K562 (cell line): ENCODE measurements around the gene C1orf174. TPM values are rescaled to one million over a fixed set of nuclear protein-coding genes. Genes with fewer than 3 reads are reported as not detected.

Source experiments
- ATAC-seq: fragments of 200-7000 bp; cut with Tn5 transposase; 3 replicates; pipeline ENCODE4 v1.9.1; 2020; ENCODE audit warnings: moderate library complexity
- BruUV-seq: library from RNA; stranded (reverse); fragments of 400-500 nt; replicated peaks from 2 replicates; lab custom pipeline; 2021; lab: Mats Ljungman, UMichigan
- CTCF ChIA-PET: fragments of 300-600 bp; formaldehyde crosslinking; extraction: SDS; loops from one replicate; lab custom pipeline; 2021; ENCODE audit warnings: low intra/inter-chr PET ratio; lab: Yijun Ruan, JAX
- POLR2A ChIA-PET: fragments of 300-600, 350-650 bp; sonication (Branson Sonifier 250); formaldehyde crosslinking; extraction: SDS; loops from one replicate; lab custom pipeline; 2021; ENCODE audit warnings: antibody characterized with exemption, inconsistent platforms; lab: Yijun Ruan, JAX
- DNase-seq, 4 experiments: peaks; one replicate each; pipeline versions ENCODE4 v3.0.0 to v3.0.0-alpha.2; 2011 to 2018; ENCODE audit warnings: low spot score in 3 of 4, mixed read lengths in 3 of 4; ENCODE audit errors: extremely low read depth in 1 of 4
- FAIRE-seq: peaks from 2 replicates; lab custom pipeline; 2011; peaks lifted over from hg19 to GRCh38; lab: Jason Lieb, UNC
- H2AFZ ChIP-seq: 2 replicates; pipeline ENCODE4 v1.6.0; 2011; ENCODE audit warnings: low read depth, low read length, control low read depth, inconsistent platforms
- H3K27ac ChIP-seq: fragments of 200-600 bp; 3 replicates; pipeline ENCODE4 v1.8.0; 2011; ENCODE audit warnings: low read depth, mild to moderate bottlenecking, control low read depth, inconsistent platforms, low read length, moderate library complexity, mixed read lengths; ENCODE audit errors: extremely low read depth
- H3K27me3 ChIP-seq, 2 experiments: fragments of 300-600 bp in 1 of 2; 2 replicates in 1 of 2; 3 replicates in 1 of 2; pipeline versions ENCODE4 v1.6.0 to v1.8.0; 2011; ENCODE audit warnings: inconsistent platforms in 2 of 2, low read length in 2 of 2, mild to moderate bottlenecking in 1 of 2, mixed read lengths in 1 of 2, moderate library complexity in 1 of 2; ENCODE audit not compliant: control insufficient read depth in 2 of 2, insufficient read depth in 2 of 2
- H3K36me3 ChIP-seq: fragments of 300-600 bp; 3 replicates; pipeline ENCODE4 v1.8.0; 2011; ENCODE audit warnings: mild to moderate bottlenecking, low read length, inconsistent platforms; ENCODE audit not compliant: control insufficient read depth, insufficient read depth
- H3K4me1 ChIP-seq, 2 experiments: fragments of 200-600 bp in 1 of 2; replicated peaks in 1 of 2; 2 replicates in 1 of 2; 3 replicates in 1 of 2; pipeline versions ENCODE4 v1.5.1 to v1.8.0; 2011; ENCODE audit warnings: inconsistent platforms in 2 of 2, low read length in 2 of 2, mild to moderate bottlenecking in 1 of 2, mixed read lengths in 1 of 2, moderate library complexity in 1 of 2; ENCODE audit not compliant: control insufficient read depth in 2 of 2, insufficient read depth in 2 of 2
- H3K4me2 ChIP-seq: 2 replicates; pipeline ENCODE4 v1.6.1; 2011; ENCODE audit warnings: low read length, control low read depth, inconsistent platforms, mixed read lengths; ENCODE audit not compliant: insufficient read depth
- H3K4me3 ChIP-seq: fragments of 200-600 bp; sonication (generic), shearing (Covaris generic); 2 replicates; pipeline ENCODE4 v1.5.1; 2016; ENCODE audit warnings: control low read depth, inconsistent platforms
- H3K79me2 ChIP-seq: fragments of 200-600 bp; 3 replicates; pipeline ENCODE4 v1.8.0; 2011; ENCODE audit warnings: low read length, inconsistent platforms; ENCODE audit not compliant: control insufficient read depth, insufficient read depth
- H3K9ac ChIP-seq, 2 experiments: 2 replicates each; pipeline versions ENCODE4 v1.6.0 to v1.6.1; 2011; ENCODE audit warnings: low read depth in 2 of 2, low read length in 2 of 2, control low read depth in 1 of 2, inconsistent platforms in 1 of 2, mild to moderate bottlenecking in 1 of 2, mixed read lengths in 1 of 2; ENCODE audit not compliant: insufficient read depth in 1 of 2
- H3K9me1 ChIP-seq: one replicate; pipeline ENCODE4 v1.6.0; 2011; ENCODE audit warnings: inconsistent platforms, mild to moderate bottlenecking, low read length, moderate library complexity; ENCODE audit not compliant: control insufficient read depth, insufficient read depth
- H3K9me3 ChIP-seq: replicated peaks from 2 replicates; pipeline ENCODE4 v1.5.1; 2011; ENCODE audit warnings: low read depth, low read length, inconsistent platforms; ENCODE audit not compliant: control insufficient read depth, insufficient read depth
- H4K20me1 ChIP-seq: replicated peaks from 2 replicates; pipeline ENCODE4 v1.6.1; 2011; ENCODE audit warnings: low read length, inconsistent platforms, mixed read lengths; ENCODE audit not compliant: control insufficient read depth, insufficient read depth
- COPS2 ChIP-seq: fragments of 450-650 bp; conservative IDR thresholded peaks from 2 replicates; pipeline ENCODE4 v1.6.1; 2016; ENCODE audit warnings: mild to moderate bottlenecking, moderate library complexity
- ETV6 ChIP-seq, 3 experiments: fragments of 150-350 bp in 1 of 3; sonication (generic) in 1 of 3; formaldehyde crosslinking in 1 of 3; IDR thresholded peaks; 2 replicates each; pipeline versions ENCODE4 v1.6.1 to v1.8.0; 2014 to 2022; ENCODE audit warnings: borderline replicate concordance in 2 of 3, low read depth in 2 of 3, antibody characterized with exemption in 1 of 3, low read length in 1 of 3, mild to moderate bottlenecking in 1 of 3, missing genetic modification reagents in 1 of 3
- GTF2E2 ChIP-seq: fragments of 200-800 bp; sonication (Bioruptor generic); IDR thresholded peaks from 2 replicates; pipeline ENCODE4 v1.6.1; 2016; ENCODE audit warnings: missing genetic modification characterization, missing compliant biosample characterization
- TSC22D4 ChIP-seq: fragments of 450-650 bp; IDR thresholded peaks from 2 replicates; pipeline ENCODE4 v1.6.1; 2016; ENCODE audit warnings: missing genetic modification characterization, missing biosample characterization, control low read depth
- WGBS: fragments of 100-300 bp; shearing (Covaris generic); methylation state at CpG from one replicate; pipeline ENCODE4 v1.1.6; 2016; ENCODE audit warnings: low coverage, mixed read lengths; ENCODE audit not compliant: insufficient coverage; ENCODE audit errors: missing lambda C conversion rate; 5-methylcytosine and 5-hydroxymethylcytosine counted together
- in situ Hi-C: fragments of 300-500 bp; cut with MboI; formaldehyde crosslinking; loops from 4 replicates; pipeline ENCODE4 v1.15.0; 2018; ENCODE audit warnings: inconsistent platforms, mixed read lengths
- intact Hi-C: fragments of 100-400 bp; cut with micrococcal nuclease; formaldehyde crosslinking; loops from 2 replicates; pipeline ENCODE4 v1.14.2; 2022
- polyA plus RNA-seq, 8 experiments: library from polyadenylated mRNA; depleted of rRNA in 4 of 8; stranded (reverse) in 5 of 8; unstranded in 3 of 8; fragments of >200 nt; fragmentation: Nextera tagmentation in 2 of 8; fragmentation: Illumina TruSeq in 1 of 8; extraction: Ambion mirVana in 2 of 8; extraction: Trizol in 1 of 8; gene quantifications; 2 replicates each; pipeline versions ENCODE4 v1.2.1 to v1.2.3, GENCODE V29; 2011 to 2014; ENCODE audit warnings: inconsistent platforms in 1 of 8, missing spikeins in 1 of 8
- total RNA-seq, 7 experiments: library from RNA; depleted of rRNA in 6 of 7; stranded (reverse); fragments of >200 nt in 6 of 7; fragmentation: Illumina TruSeq in 2 of 7; extraction: Trizol in 2 of 7; gene quantifications; 2 replicates each; pipeline versions ENCODE4 v1.2.1 to v1.2.3, GENCODE V29; 2011 to 2021; ENCODE audit warnings: low replicate concordance in 1 of 7

Gene C1orf174
- total and polyA plus RNA-seq, 9 of the 15 experiments (the other 6 are each of a cell fraction or from before 2014, with no cell fraction given), result 38.5 to 64.9 (median 45.4) TPM

DNA sequence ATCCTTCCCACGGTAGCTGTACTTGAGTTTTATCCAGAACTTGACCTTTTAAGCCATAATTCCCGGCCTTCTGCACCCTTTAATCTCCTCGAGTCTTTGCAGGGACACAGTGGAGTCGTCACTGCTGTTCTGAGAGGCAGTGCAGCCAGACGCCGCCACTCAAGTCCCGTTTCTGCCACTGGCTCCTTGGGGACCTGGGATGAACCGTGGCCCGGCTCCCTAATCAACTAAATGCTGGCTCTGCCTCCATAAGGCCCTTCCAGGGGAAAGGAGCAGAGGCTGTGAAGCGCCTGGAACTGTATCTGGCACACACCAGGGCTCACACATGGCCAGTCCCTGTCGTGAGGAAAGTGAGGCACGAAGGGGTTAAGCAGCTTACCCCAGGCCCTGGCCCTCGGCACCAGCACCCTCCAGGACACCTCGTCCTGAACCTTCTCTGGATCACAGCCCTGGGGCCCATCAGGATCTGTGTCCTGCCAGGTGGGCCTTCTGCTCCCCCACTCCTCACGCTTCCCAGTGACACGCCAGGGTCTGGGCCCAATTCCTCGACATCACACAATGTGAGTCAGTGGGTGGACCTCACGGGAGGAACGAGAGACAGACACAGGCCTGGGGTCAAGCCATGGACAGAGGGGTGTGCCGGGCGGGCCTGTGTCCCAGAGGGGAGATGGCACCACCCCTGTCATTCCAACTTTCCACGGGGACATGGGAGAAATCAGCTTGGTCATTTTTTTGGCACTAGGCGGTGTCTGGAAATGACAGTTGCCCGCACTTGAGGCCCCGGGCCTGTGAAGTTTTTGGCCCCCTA lies 23.5 kb upstream of the C1orf174 start:
- H3K9ac ChIP-seq, result no peak overlapping the region
- no TSS peak for BruUV-seq
- no peak for FAIRE-seq
- H3K4me2 ChIP-seq, result no peak overlapping the region
- no peaks in the 10 kb centered on the region; the same call in 1 of the 2 replicates for H3K9me3 ChIP-seq
- WGBS, result 2% methylated on average over 25 of the region's 25 CpGs
- POLR2A ChIA-PET, result interaction anchor here (0.6 kb wide), 1 partner anchor 1417 kb away, joined by 4 read pairs; no protein-coding TSS in a partner anchor
- H2AFZ ChIP-seq, result no peak overlapping the region
- no peaks in the 10 kb centered on the region for H4K20me1 ChIP-seq
- peaks cover 9 to 38% of the 10 kb centered on the region in 2 experiments; a peak in 3 of 5 replicates for H3K27me3 ChIP-seq
- in situ Hi-C loops (no loop called here), intact Hi-C loops (no loop called here)
- CTCF ChIA-PET, result no interaction called here
- H3K36me3 ChIP-seq, result no peaks in the 10 kb centered on the region
- no peak overlapping the region for H3K27ac ChIP-seq
- no peaks in the 10 kb centered on the region for H3K9me1 ChIP-seq
- no peak for ATAC-seq
- no peak for DNase-seq
- H3K4me3 ChIP-seq, result no peak overlapping the region
- no peaks in the 10 kb centered on the region for H3K79me2 ChIP-seq
- H3K4me1 ChIP-seq, result no peaks in the 10 kb centered on the region; a peak in 1 of 5 replicates
- TF ChIP-seq ETV6 (IDR thresholded peaks at IDR 0.05; ENCODE audit: borderline replicate concordance in 1 of 2, low read depth in 2 of 2, low read length in 1 of 2) (no peak), ETV6 (CRISPR knock-in tag; IDR thresholded peaks at IDR 0.05; ENCODE audit: borderline replicate concordance) (no peak), TSC22D4 (tag) (no peak), COPS2 (no peak), GTF2E2 (tag) (no peak)
